GM15510 (cell line): ENCODE data around the gene ERC2.

Experiments
- POLR2A ChIP-seq: IDR thresholded peaks from 3 replicates; pipeline ENCODE4 v1.6.1; 2011; ENCODE audit warnings: borderline replicate concordance; ENCODE audit not compliant: insufficient read length; ENCODE audit errors: extremely low read depth

Gene ERC2

DNA sequence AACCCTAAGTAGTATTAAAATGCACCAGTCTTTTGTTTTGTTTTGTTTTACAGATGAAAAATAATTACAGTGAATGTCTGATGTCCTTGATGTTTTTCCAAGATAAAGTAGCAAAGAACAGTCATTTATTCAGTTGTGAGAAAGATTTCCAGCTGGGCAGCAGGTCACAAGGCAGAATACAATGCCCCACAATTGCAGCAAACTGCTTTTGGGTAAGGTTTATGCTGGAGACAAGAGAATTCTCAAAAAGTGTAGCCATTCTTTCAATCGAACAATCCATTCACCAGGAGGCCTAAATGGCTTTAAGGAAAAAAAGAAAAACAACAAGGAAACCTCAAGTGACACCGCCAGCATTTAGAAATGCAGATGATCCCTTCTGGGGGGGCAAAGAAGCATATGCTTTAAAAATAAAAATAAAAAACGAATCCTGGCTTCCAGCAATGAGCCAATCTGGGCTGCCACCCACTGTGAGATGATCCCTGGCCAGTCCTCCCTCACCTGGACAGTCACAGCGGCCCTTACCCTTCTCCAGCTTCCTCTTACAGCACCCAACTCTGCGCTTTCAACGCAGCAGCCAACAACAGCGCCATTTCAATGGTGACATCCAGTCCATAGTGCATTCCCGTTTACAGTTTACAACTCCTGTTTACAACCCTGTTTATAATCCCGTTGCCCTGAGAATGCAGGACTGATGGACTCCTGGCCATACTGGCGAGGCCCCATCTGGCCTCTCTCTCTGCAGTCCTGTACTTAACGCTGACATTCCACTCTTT, 955.5 kb downstream of the ERC2 start:
- no peak for TF ChIP-seq POLR2A

DNA sequence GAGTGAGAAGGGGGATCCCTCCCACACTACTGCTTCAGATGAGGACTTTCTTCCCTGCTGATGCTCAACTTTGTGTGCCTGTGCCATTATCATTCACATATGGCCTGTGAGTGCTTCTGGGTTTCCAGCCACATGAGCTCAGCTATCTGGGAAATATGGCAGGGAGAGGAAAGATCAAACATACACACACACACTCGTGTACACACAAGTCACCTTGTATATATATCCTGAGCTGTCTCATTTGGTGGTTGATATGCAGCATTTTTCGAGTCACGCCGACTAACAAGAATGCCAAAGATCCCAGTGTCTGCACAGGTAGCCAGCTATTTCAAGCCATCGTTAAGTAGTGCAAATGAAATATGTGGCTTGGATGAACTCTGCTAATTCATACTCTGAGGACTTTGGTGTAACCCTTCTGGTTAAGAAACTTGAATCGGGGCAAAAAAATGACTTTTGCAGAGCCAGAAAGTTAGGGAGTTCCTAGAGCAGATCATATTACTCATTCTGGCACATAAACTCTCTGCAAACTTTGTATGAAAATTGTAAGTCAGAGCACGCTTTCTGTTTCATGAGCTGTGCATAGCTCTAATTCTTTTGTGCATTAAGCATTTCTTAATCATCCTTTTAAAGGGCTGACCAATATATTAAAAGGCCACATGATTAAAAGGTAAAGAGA, 956.2 kb downstream of the ERC2 start:
- no peak for TF ChIP-seq POLR2A

DNA sequence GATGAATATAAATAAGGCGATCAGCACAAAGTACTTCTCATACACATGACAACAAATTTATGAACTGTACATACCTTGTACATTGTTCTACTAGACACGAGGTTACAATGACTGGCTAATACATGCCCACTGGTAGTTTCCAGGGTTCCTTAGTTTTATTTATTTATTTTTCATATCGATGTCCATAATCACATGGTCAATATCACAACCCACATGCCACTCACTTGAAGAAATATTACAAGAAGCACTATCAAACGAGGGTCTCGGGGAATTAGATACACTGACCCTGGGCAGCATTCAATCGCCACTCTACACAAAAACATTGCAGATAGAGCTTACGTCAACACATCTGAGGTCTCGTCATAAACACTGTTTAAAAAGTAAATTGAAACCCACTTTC, 959.9 kb downstream of the ERC2 start:
- TF ChIP-seq POLR2A: no peak

DNA sequence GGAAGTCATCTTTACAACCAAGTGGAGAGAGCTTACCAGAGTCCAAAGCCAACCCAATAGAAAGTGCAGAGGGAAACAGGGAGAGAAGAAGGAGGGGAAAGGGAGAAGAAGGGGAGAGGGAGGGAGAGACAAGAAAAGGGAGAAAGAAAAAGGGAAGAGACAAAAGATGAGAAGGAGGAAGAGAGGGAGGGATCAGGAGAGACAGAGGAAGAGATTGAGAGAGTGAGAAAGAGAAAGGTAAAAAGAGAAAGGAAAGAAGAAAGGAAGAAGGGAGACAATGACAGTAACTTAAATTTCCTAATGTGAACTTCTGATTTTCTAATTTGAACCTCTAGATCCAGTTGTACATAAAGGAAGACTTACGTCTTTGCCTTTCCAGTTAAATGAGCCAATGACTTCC, 960.5 kb downstream of the ERC2 start:
- TF ChIP-seq POLR2A: no peak

DNA sequence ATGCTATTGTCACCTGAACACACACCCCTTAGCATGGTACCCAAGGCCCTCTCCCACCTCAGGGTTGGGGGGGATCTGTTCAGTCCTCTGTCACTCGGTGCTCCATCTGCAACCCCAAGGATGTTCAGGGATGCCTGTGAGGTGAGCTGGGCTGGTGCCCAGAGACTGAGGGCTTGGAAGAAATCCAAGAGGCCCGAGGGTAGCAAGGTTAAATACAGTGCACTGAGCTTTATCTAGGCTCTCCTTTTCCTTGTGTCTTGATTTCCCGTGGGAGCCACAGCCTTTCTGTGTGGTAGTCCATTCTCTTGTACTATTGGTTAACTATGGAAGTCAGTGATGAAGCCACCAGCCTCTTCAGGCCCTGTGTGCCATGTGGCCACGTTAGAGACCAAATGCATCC, 962.5 kb downstream of the ERC2 start:
- no peak for TF ChIP-seq POLR2A

DNA sequence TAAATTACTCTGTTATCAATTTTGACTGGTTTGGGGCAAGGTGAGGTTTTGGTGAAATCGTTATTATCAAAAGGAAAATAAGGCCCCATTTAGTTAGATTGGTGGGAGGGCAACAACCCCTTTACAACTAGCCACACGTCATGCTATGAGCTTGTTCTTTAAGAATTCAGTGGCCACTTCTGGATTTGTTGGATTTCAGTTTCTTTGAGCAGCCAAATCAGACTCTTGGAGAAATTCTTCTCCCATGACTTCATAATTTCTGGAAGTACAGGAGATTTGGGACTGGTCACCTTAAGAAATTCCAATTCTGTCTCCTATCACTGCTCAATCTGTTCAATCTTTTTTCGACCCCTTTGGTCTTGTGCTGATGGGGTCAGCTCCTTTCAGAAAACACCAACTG, 966.4 kb downstream of the ERC2 start:
- no peak for TF ChIP-seq POLR2A

DNA sequence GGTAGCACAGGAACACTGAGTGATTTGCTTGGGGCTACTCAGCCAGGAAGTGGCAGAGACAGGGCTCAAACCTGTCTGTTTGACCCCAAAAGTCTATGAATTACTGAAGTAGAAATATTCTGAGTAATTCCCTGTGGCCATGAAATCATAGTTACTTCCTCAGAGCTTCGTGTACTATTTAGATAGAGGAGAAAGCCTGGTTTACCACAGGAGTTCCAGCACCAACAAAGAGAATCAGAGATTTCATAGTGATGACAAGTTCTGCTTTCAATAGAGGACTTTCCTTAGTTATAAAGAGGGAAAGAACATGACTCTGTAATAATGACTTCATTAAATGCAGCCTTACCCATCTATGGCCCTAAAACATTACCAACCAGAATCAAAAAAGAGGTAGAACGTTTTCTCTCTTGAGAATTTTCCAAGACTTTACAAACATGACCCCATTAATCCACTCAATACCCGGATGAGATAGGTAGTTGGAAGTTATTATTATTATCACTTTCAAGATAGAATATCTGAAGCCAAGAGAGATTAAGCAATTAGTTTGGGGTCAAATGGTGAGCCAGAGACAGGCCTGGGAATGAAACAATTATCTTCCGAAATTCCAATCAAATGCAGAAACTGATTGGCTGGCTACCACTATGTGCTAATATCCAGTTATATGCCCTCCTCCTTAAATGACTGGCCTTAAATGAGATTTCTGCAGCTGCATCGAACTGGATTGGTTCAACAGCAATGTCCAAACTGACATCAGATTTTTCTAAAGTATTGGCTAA, 967.5 kb downstream of the ERC2 start:
- TF ChIP-seq POLR2A: no peak

DNA sequence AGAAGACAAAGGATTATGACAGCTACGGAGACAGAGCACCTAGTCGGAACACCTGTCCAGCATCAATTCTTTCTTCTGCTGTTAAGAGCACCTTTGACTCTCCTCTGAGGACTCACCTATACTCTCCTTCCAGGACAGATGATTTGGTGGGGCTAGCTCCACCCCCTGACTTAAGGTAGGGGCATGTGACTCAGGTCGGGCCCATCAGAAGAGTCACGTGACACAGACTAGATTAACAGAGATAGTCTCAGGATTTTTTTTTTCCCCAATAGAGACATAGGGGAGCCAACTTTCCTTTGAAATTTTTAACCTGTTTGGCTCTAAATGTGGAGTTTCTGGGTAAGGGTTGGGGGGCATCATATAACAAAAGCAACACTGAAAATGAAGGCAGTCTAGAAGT, 969.7 kb downstream of the ERC2 start:
- no peak for TF ChIP-seq POLR2A

DNA sequence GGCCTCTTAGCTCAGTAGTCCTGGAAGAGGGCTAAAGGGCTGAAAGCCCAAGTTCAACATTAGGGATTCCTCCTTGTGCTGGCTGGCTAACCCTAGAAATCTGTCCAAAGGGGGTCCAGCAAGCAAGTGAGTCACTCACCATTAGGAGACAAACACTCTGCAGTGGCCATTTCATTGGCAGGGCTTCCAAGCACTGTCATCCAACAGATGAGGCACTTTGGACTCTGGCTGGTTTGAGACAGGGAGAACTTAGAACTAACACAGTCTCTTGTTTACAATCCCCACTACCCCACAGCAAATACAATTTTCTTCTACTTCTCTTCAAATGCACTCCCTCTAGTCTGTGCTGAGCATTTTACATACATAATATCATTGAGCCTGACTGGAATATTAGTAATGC, 971.0 kb downstream of the ERC2 start:
- TF ChIP-seq POLR2A: no peak

DNA sequence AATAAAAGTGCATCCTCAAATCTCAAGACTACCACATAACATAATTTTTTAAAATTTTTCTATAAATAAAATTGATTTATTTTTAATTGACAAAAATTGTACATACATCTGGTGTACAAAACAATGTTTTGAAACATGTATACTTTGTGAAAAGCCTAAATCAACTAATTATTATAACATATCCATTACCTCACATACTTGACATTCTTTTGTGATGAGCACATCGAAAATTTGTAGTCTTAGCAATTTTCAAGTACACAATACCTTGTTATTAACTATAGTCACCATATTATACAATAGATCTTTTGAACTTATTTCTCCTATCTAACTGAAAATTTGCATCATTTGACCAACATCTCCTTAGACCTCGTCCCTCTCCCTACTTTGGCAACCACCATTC, 973.3 kb downstream of the ERC2 start:
- TF ChIP-seq POLR2A: no peak

DNA sequence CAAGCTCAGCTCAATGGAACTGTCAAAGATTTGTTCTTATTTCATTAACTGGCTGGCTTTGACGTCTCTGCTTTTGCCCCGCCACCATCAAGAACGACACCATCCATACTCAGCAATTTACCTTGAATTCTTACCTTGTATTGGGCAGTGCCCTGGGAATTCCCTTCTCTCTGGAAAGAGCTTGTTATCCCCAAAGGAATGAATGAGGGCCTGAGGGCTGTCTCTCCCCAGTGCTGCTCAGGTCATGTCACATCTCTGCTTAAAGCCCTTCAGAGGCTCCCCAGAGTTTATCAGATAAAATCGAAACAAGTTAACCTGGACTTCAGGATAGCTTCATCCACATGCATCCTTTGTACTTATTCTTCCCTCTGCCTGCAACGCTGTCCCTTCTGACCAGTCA, 975.3 kb downstream of the ERC2 start:
- TF ChIP-seq POLR2A: no peak

DNA sequence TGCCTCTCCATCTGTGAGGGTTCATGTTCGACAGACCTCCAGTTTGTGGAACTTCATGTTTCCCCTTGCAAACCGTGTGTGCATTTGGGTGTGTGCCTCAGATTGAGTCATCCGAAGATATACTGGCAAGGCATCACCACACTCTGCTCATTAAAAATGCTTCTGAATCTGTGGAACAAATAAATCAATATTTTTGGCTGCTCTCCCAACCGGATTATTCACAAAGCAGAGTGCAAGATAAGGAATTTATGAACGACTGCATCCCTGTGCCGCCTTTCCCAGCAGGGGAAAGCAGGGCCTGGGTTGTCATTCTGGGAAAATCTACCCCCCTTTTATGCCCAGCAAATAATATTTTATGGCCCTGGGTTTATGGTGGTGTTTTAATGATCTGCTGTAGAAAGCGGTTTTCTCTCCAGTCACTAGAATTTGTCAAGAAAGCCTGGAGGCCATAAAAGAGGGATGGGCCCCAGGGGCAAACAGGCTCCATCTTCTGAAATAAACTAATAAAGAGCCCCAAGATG, 976.9 kb downstream of the ERC2 start:
- TF ChIP-seq POLR2A: no peak

DNA sequence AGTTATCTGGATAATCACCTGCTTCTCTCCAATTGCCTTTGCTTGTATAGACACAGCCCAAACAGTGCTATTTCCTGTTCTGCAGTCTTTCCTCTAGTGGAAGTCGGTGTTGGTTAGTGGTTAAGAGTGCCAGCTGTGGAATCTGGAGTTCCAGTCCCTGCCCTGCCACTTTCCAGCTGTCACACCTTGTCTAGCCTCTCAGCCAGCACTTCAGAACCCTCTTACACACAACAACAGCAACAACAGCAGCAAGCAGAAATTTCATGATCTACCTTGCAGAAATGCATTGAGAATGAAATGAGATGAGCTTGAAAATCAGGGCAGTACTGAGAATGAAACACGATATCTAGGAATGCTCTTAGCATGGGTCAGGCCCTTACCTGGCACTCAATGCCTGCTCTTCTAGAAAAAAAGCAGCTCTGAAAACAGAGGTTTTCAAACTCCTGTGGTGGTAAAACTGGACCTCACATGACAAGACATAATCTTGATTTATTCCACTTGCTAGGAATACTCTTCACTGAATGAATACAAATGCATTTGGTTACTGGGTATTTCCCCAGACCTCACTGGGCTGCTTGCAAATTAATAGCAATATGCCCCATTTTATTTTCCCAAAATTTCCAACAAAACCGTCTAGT, 977.9 kb downstream of the ERC2 start:
- TF ChIP-seq POLR2A: no peak

DNA sequence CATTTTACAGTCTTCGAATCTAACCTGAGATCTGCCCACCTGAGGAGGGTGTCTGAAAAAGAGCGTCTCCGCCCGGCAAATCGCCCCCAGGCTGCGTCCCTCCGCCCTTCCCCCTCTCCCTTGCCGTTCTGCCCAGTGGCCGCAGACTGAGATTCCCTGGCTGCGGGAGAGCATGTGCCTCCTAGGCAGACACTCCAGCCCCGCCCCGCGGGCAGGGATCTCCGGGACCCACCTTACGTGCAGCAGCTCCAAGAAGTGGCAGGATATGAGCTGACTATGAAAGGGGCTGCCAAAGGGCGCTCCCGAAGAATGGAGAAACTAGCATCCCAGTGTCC, 978.5 kb downstream of the ERC2 start:
- no peak for TF ChIP-seq POLR2A
